ENCODE data around the gene AGRN. TPM values are rescaled to one million over a fixed set of nuclear protein-coding genes. Genes with fewer than 3 reads are reported as not detected.

The AGRN gene
- total and polyA plus RNA-seq, 4 experiments from 2014 or later, result 1.2 to 1.4 TPM; not detected in 2

- ChIA-PET POLR2A (ENCODE audit: partially characterized antibody) (no interaction called here), CTCF (ENCODE audit: partially characterized antibody) (no interaction called here)
- H3K27me3 ChIP-seq (ENCODE audit: insufficient read depth, low read length), result no peaks in the 10 kb centered on the region
- no peaks in the 10 kb centered on the region for H3K9me3 ChIP-seq (ENCODE audit: control insufficient read depth in 1 of 2, low read length in 2 of 2)
- no peak overlapping the region for H3K4me3 Mint-ChIP-seq
- H3K4me1 Mint-ChIP-seq, result peaks cover 0 to 2% (median 0%) of the 10 kb centered on the region in 4 donors
- DNase-seq, result no peak
- no peak overlapping the region for H3K27ac Mint-ChIP-seq
- H3K4me1 ChIP-seq (ENCODE audit: insufficient read depth, low read length), result no peaks in the 10 kb centered on the region
- peaks cover 0 to 4% (median 1%) of the 10 kb centered on the region in 8 donors for H3K9me3 Mint-ChIP-seq
- no peaks in the 10 kb centered on the region for H3K36me3 Mint-ChIP-seq
- intact Hi-C loops (cut with micrococcal nuclease), result no loop called here
- no peak overlapping the region for H3K27ac ChIP-seq (ENCODE audit: low read depth, low read length)
- no peaks in the 10 kb centered on the region for H3K27me3 Mint-ChIP-seq
- H3K36me3 ChIP-seq (ENCODE audit: insufficient read depth, low read length), result no peaks in the 10 kb centered on the region
- H3K4me3 ChIP-seq (ENCODE audit: low read length in 2 of 2), result no peak overlapping the region
Observed at GRCh38 chr1:1046243-1046642, 26.3 kb downstream of the AGRN start.

- Histone ChIP-seq H3K27me3 (ENCODE audit: insufficient read depth, low read length) (no peaks in the 10 kb centered on the region), H3K27ac (ENCODE audit: low read depth, low read length) (no peak overlapping the region), H3K4me3 (ENCODE audit: low read length in 2 of 2) (no peak overlapping the region), H3K4me1 (ENCODE audit: insufficient read depth, low read length) (no peaks in the 10 kb centered on the region), H3K36me3 (ENCODE audit: insufficient read depth, low read length) (no peaks in the 10 kb centered on the region), H3K9me3 (ENCODE audit: control insufficient read depth in 1 of 2, low read length in 2 of 2) (no peaks in the 10 kb centered on the region)
- ChIA-PET POLR2A (ENCODE audit: partially characterized antibody) (no interaction called here), CTCF (ENCODE audit: partially characterized antibody) (no interaction called here)
- intact Hi-C loops (cut with micrococcal nuclease), result no loop called here
- H3K27me3 Mint-ChIP-seq, result no peaks in the 10 kb centered on the region
- peaks cover 0 to 4% (median 1%) of the 10 kb centered on the region in 8 donors for H3K9me3 Mint-ChIP-seq
- no peak overlapping the region for H3K4me3 Mint-ChIP-seq
- peaks cover 0 to 2% (median 0%) of the 10 kb centered on the region in 4 donors for H3K4me1 Mint-ChIP-seq
- H3K27ac Mint-ChIP-seq, result no peak overlapping the region
- H3K36me3 Mint-ChIP-seq, result no peaks in the 10 kb centered on the region
- DNase-seq, result no peak
Observed at GRCh38 chr1:1046767-1047166, 26.8 kb downstream of the AGRN start.

GRCh38 chr1:1047407-1047806 lies 27.5 kb downstream of the AGRN start:
- POLR2A ChIA-PET (ENCODE audit: partially characterized antibody), result no interaction called here
- CTCF ChIA-PET (ENCODE audit: partially characterized antibody), result no interaction called here

GRCh38 chr1:1047963-1048362 lies 28.0 kb downstream of the AGRN start:
- Histone ChIP-seq H3K9me3 (ENCODE audit: control insufficient read depth in 1 of 2, low read length in 2 of 2) (no peaks in the 10 kb centered on the region), H3K36me3 (ENCODE audit: insufficient read depth, low read length) (no peaks in the 10 kb centered on the region), H3K27ac (ENCODE audit: low read depth, low read length) (no peak overlapping the region), H3K27me3 (ENCODE audit: insufficient read depth, low read length) (no peaks in the 10 kb centered on the region), H3K4me1 (ENCODE audit: insufficient read depth, low read length) (no peaks in the 10 kb centered on the region), H3K4me3 (ENCODE audit: low read length in 2 of 2) (no peak overlapping the region)
- Mint-ChIP-seq H3K27ac (no peak overlapping the region), H3K9me3 (peaks cover 0 to 4% (median 1%) of the 10 kb centered on the region in 8 donors), H3K36me3 (no peaks in the 10 kb centered on the region), H3K4me3 (no peak overlapping the region), H3K4me1 (peaks cover 0 to 5% (median 0%) of the 10 kb centered on the region in 4 donors), H3K27me3 (peaks cover 0 to 6% of the 10 kb centered on the region in 2 donors)
- POLR2A ChIA-PET (ENCODE audit: partially characterized antibody), result no interaction called here
- no peak for DNase-seq
- intact Hi-C loops (cut with micrococcal nuclease), result no loop called here
- CTCF ChIA-PET (ENCODE audit: partially characterized antibody), result no interaction called here

More at GRCh38 chr1:1047407-1047806, 27.5 kb downstream of the AGRN start:
- Mint-ChIP-seq H3K9me3 (peaks cover 0 to 4% (median 1%) of the 10 kb centered on the region in 8 donors), H3K36me3 (no peaks in the 10 kb centered on the region), H3K27ac (no peak overlapping the region), H3K4me1 (peaks cover 0 to 5% (median 0%) of the 10 kb centered on the region in 4 donors), H3K4me3 (no peak overlapping the region), H3K27me3 (peaks cover 0 to 1% of the 10 kb centered on the region in 2 donors)
- H3K27ac ChIP-seq (ENCODE audit: low read depth, low read length), result no peak overlapping the region
- H3K36me3 ChIP-seq (ENCODE audit: insufficient read depth, low read length), result no peaks in the 10 kb centered on the region
- no peak overlapping the region for H3K4me3 ChIP-seq (ENCODE audit: low read length in 2 of 2)
- H3K27me3 ChIP-seq (ENCODE audit: insufficient read depth, low read length), result no peaks in the 10 kb centered on the region
- no peaks in the 10 kb centered on the region for H3K4me1 ChIP-seq (ENCODE audit: insufficient read depth, low read length)
- no peak for DNase-seq
- H3K9me3 ChIP-seq (ENCODE audit: control insufficient read depth in 1 of 2, low read length in 2 of 2), result no peaks in the 10 kb centered on the region
- intact Hi-C loops (cut with micrococcal nuclease), result no loop called here

GRCh38 chr1:1048765-1049164 lies 28.8 kb downstream of the AGRN start:
- H3K36me3 ChIP-seq (ENCODE audit: insufficient read depth, low read length), result no peaks in the 10 kb centered on the region
- POLR2A ChIA-PET (ENCODE audit: partially characterized antibody), result no interaction called here

GRCh38 chr1:1049318-1050165 lies 29.6 kb downstream of the AGRN start:
- H3K36me3 ChIP-seq (ENCODE audit: insufficient read depth, low read length), result no peaks in the 10 kb centered on the region
- intact Hi-C loops (cut with micrococcal nuclease), result no loop called here
- H3K27me3 ChIP-seq (ENCODE audit: insufficient read depth, low read length), result no peaks in the 10 kb centered on the region
- Mint-ChIP-seq H3K4me1 (peaks cover 0 to 5% (median 0%) of the 10 kb centered on the region in 4 donors), H3K9me3 (peaks cover 0 to 4% (median 0%) of the 10 kb centered on the region in 8 donors), H3K36me3 (no peaks in the 10 kb centered on the region), H3K27me3 (peaks cover 0 to 6% of the 10 kb centered on the region in 2 donors), H3K4me3 (no peak overlapping the region), H3K27ac (no peak overlapping the region)
- CTCF ChIA-PET (ENCODE audit: partially characterized antibody), result no interaction called here
- H3K9me3 ChIP-seq (ENCODE audit: control insufficient read depth in 1 of 2, low read length in 2 of 2), result no peaks in the 10 kb centered on the region
- POLR2A ChIA-PET (ENCODE audit: partially characterized antibody), result no interaction called here
- no peaks in the 10 kb centered on the region for H3K4me1 ChIP-seq (ENCODE audit: insufficient read depth, low read length)
- H3K27ac ChIP-seq (ENCODE audit: low read depth, low read length), result no peak overlapping the region
- H3K4me3 ChIP-seq (ENCODE audit: low read length in 2 of 2), result no peak overlapping the region
- DNase-seq, result no peak

More at GRCh38 chr1:1048765-1049164, 28.8 kb downstream of the AGRN start:
- Mint-ChIP-seq H3K9me3 (peaks cover 0 to 4% (median 0%) of the 10 kb centered on the region in 8 donors), H3K36me3 (no peaks in the 10 kb centered on the region), H3K4me3 (no peak overlapping the region), H3K27ac (no peak overlapping the region), H3K4me1 (peaks cover 0 to 5% (median 0%) of the 10 kb centered on the region in 4 donors), H3K27me3 (peaks cover 0 to 6% of the 10 kb centered on the region in 2 donors)
- CTCF ChIA-PET (ENCODE audit: partially characterized antibody), result no interaction called here
- Histone ChIP-seq H3K27ac (ENCODE audit: low read depth, low read length) (no peak overlapping the region), H3K9me3 (ENCODE audit: control insufficient read depth in 1 of 2, low read length in 2 of 2) (no peaks in the 10 kb centered on the region), H3K4me3 (ENCODE audit: low read length in 2 of 2) (no peak overlapping the region), H3K4me1 (ENCODE audit: insufficient read depth, low read length) (no peaks in the 10 kb centered on the region), H3K27me3 (ENCODE audit: insufficient read depth, low read length) (no peaks in the 10 kb centered on the region)
- intact Hi-C loops (cut with micrococcal nuclease), result no loop called here
- no peak for DNase-seq

- H3K9me3 Mint-ChIP-seq, result no peaks in the 10 kb centered on the region
- H3K36me3 Mint-ChIP-seq, result no peaks in the 10 kb centered on the region
- H3K27ac Mint-ChIP-seq, result peak overlapping the region in 1 of 7 donors; percentile 78
- Histone ChIP-seq H3K27me3 (ENCODE audit: insufficient read depth, low read length) (no peaks in the 10 kb centered on the region), H3K4me1 (ENCODE audit: insufficient read depth, low read length) (no peaks in the 10 kb centered on the region), H3K27ac (ENCODE audit: low read depth, low read length) (no peak overlapping the region), H3K36me3 (ENCODE audit: insufficient read depth, low read length) (no peaks in the 10 kb centered on the region), H3K9me3 (ENCODE audit: control insufficient read depth in 1 of 2, low read length in 2 of 2) (no peaks in the 10 kb centered on the region), H3K4me3 (ENCODE audit: low read length in 2 of 2) (no peak overlapping the region)
- POLR2A ChIA-PET (ENCODE audit: partially characterized antibody), result no interaction called here
- intact Hi-C loops (cut with micrococcal nuclease), result no loop called here
- H3K27me3 Mint-ChIP-seq, result peaks cover 0 to 6% of the 10 kb centered on the region in 2 donors
- CTCF ChIA-PET (ENCODE audit: partially characterized antibody), result no interaction called here
- DNase-seq, result no peak
- peaks cover 0 to 3% (median 0%) of the 10 kb centered on the region in 4 donors for H3K4me1 Mint-ChIP-seq
- no peak overlapping the region for H3K4me3 Mint-ChIP-seq
Observed at GRCh38 chr1:1050577-1051052, 30.7 kb downstream of the AGRN start.
